ENCODE data around the gene WWC2. TPM values are rescaled to one million over a fixed set of nuclear protein-coding genes. Genes with fewer than 3 reads are reported as not detected.

WWC2 gene
- polyA plus RNA-seq, 4 donors: 0.22 to 15.6 (median 2.1) TPM

GRCh38 chr4:183326853-183327252 lies 227.8 kb downstream of the WWC2 start:
- H3K27ac ChIP-seq (ENCODE audit: low read depth in 1 of 3, low read length in 2 of 3): no peak overlapping the region
- H3K9me3 ChIP-seq (ENCODE audit: control insufficient read depth in 2 of 2, insufficient read depth in 1 of 2, low read depth in 1 of 2, low read length in 1 of 2): peaks cover 0 to 29% of the 10 kb centered on the region in 2 donors
- H3K27me3 ChIP-seq (ENCODE audit: control insufficient read depth in 3 of 3, insufficient read depth in 3 of 3, low read length in 3 of 3): no peaks in the 10 kb centered on the region
- 53 to 71% (median 56%) methylated on average over 2 of the region's 2 CpGs for WGBS, 3 donors
- FAIRE-seq: no peak
- H3K36me3 ChIP-seq (ENCODE audit: control insufficient read depth in 3 of 3, insufficient read depth in 2 of 3, low read depth in 1 of 3, low read length in 3 of 3): peaks cover 0 to 4% (median 0%) of the 10 kb centered on the region in 3 donors
- H3K4me1 ChIP-seq (ENCODE audit: control insufficient read depth in 3 of 3, insufficient read depth in 2 of 3, low read depth in 1 of 3, low read length in 2 of 3): peaks cover 0 to under 1% (median 0%) of the 10 kb centered on the region in 3 donors
- no peak for DNase-seq
- no peak overlapping the region for H3K4me3 ChIP-seq (ENCODE audit: low read depth in 1 of 3, low read length in 3 of 3)

- DNase-seq (no peak), FAIRE-seq (no peak)
- Histone ChIP-seq H3K4me1 (ENCODE audit: control insufficient read depth in 3 of 3, insufficient read depth in 2 of 3, low read depth in 1 of 3, low read length in 2 of 3) (no peaks in the 10 kb centered on the region), H3K36me3 (ENCODE audit: control insufficient read depth in 3 of 3, insufficient read depth in 2 of 3, low read depth in 1 of 3, low read length in 3 of 3) (peaks cover 0 to 4% (median 0%) of the 10 kb centered on the region in 3 donors), H3K4me3 (ENCODE audit: low read depth in 1 of 3, low read length in 3 of 3) (no peak overlapping the region), H3K9me3 (ENCODE audit: control insufficient read depth in 2 of 2, insufficient read depth in 1 of 2, low read depth in 1 of 2, low read length in 1 of 2) (peaks cover 0 to 29% of the 10 kb centered on the region in 2 donors), H3K27me3 (ENCODE audit: control insufficient read depth in 3 of 3, insufficient read depth in 3 of 3, low read length in 3 of 3) (no peaks in the 10 kb centered on the region), H3K27ac (ENCODE audit: low read depth in 1 of 3, low read length in 2 of 3) (no peak overlapping the region)
- 86 to 95% (median 94%) methylated on average over 7 of the region's 7 CpGs for WGBS, 3 donors
Measured at GRCh38 chr4:183327827-183328226, 228.8 kb downstream of the WWC2 start.

- H3K4me3 ChIP-seq (ENCODE audit: low read depth in 1 of 3, low read length in 3 of 3): no peak overlapping the region
- H3K27ac ChIP-seq (ENCODE audit: low read depth in 1 of 3, low read length in 2 of 3): no peak overlapping the region
- 58 to 68% (median 61%) methylated on average over 7 of the region's 7 CpGs for WGBS, 3 donors
- H3K36me3 ChIP-seq (ENCODE audit: control insufficient read depth in 3 of 3, insufficient read depth in 2 of 3, low read depth in 1 of 3, low read length in 3 of 3): no peaks in the 10 kb centered on the region
- peaks cover 0 to 29% of the 10 kb centered on the region in 2 donors for H3K9me3 ChIP-seq (ENCODE audit: control insufficient read depth in 2 of 2, insufficient read depth in 1 of 2, low read depth in 1 of 2, low read length in 1 of 2)
- peaks cover 0 to 3% (median 0%) of the 10 kb centered on the region in 3 donors for H3K4me1 ChIP-seq (ENCODE audit: control insufficient read depth in 3 of 3, insufficient read depth in 2 of 3, low read depth in 1 of 3, low read length in 2 of 3)
- no peak for FAIRE-seq
- no peak for DNase-seq
- no peaks in the 10 kb centered on the region for H3K27me3 ChIP-seq (ENCODE audit: control insufficient read depth in 3 of 3, insufficient read depth in 3 of 3, low read length in 3 of 3)
Measured at GRCh38 chr4:183328832-183329231, 229.8 kb downstream of the WWC2 start.

- H3K27ac ChIP-seq (ENCODE audit: low read depth in 1 of 3, low read length in 2 of 3): no peak overlapping the region
- WGBS, 3 donors: 88 to 94% (median 88%) methylated on average over 6 of the region's 6 CpGs
- no peaks in the 10 kb centered on the region for H3K27me3 ChIP-seq (ENCODE audit: control insufficient read depth in 3 of 3, insufficient read depth in 3 of 3, low read length in 3 of 3)
- DNase-seq (no peak), FAIRE-seq (no peak)
- H3K36me3 ChIP-seq (ENCODE audit: control insufficient read depth in 3 of 3, insufficient read depth in 2 of 3, low read depth in 1 of 3, low read length in 3 of 3): no peaks in the 10 kb centered on the region
- no peak overlapping the region for H3K4me3 ChIP-seq (ENCODE audit: low read depth in 1 of 3, low read length in 3 of 3)
- peaks cover 0 to 6% (median 0%) of the 10 kb centered on the region in 3 donors for H3K4me1 ChIP-seq (ENCODE audit: control insufficient read depth in 3 of 3, insufficient read depth in 2 of 3, low read depth in 1 of 3, low read length in 2 of 3)
- H3K9me3 ChIP-seq (ENCODE audit: control insufficient read depth in 2 of 2, insufficient read depth in 1 of 2, low read depth in 1 of 2, low read length in 1 of 2): peaks cover 0 to 29% of the 10 kb centered on the region in 2 donors
Measured at GRCh38 chr4:183329244-183329643, 230.2 kb downstream of the WWC2 start.

GRCh38 chr4:183329954-183330742 lies 231.1 kb downstream of the WWC2 start:
- WGBS, 3 donors: 70 to 84% (median 82%) methylated on average over 10 of the region's 10 CpGs

GRCh38 chr4:183330841-183331240 lies 231.8 kb downstream of the WWC2 start:
- Histone ChIP-seq H3K27me3 (ENCODE audit: control insufficient read depth in 3 of 3, insufficient read depth in 3 of 3, low read length in 3 of 3) (no peaks in the 10 kb centered on the region), H3K9me3 (ENCODE audit: control insufficient read depth in 2 of 2, insufficient read depth in 1 of 2, low read depth in 1 of 2, low read length in 1 of 2) (peaks cover 0 to 25% of the 10 kb centered on the region in 2 donors), H3K36me3 (ENCODE audit: control insufficient read depth in 3 of 3, insufficient read depth in 2 of 3, low read depth in 1 of 3, low read length in 3 of 3) (no peaks in the 10 kb centered on the region), H3K4me1 (ENCODE audit: control insufficient read depth in 3 of 3, insufficient read depth in 2 of 3, low read depth in 1 of 3, low read length in 2 of 3) (peaks cover 0 to 6% (median 2%) of the 10 kb centered on the region in 3 donors), H3K27ac (ENCODE audit: low read depth in 1 of 3, low read length in 2 of 3) (no peak overlapping the region), H3K4me3 (ENCODE audit: low read depth in 1 of 3, low read length in 3 of 3) (no peak overlapping the region)
- WGBS, 3 donors: 86 to 97% (median 96%) methylated on average over 2 of the region's 2 CpGs
- FAIRE-seq (no peak), DNase-seq (no peak)

More at GRCh38 chr4:183329954-183330742, 231.1 kb downstream of the WWC2 start:
- Histone ChIP-seq H3K4me3 (ENCODE audit: low read depth in 1 of 3, low read length in 3 of 3) (no peak overlapping the region), H3K4me1 (ENCODE audit: control insufficient read depth in 3 of 3, insufficient read depth in 2 of 3, low read depth in 1 of 3, low read length in 2 of 3) (peaks cover 0 to 6% (median 0%) of the 10 kb centered on the region in 3 donors), H3K9me3 (ENCODE audit: control insufficient read depth in 2 of 2, insufficient read depth in 1 of 2, low read depth in 1 of 2, low read length in 1 of 2) (peaks cover 0 to 29% of the 10 kb centered on the region in 2 donors), H3K27ac (ENCODE audit: low read depth in 1 of 3, low read length in 2 of 3) (no peak overlapping the region), H3K27me3 (ENCODE audit: control insufficient read depth in 3 of 3, insufficient read depth in 3 of 3, low read length in 3 of 3) (no peaks in the 10 kb centered on the region), H3K36me3 (ENCODE audit: control insufficient read depth in 3 of 3, insufficient read depth in 2 of 3, low read depth in 1 of 3, low read length in 3 of 3) (no peaks in the 10 kb centered on the region)
- FAIRE-seq (no peak), DNase-seq (no peak)

GRCh38 chr4:183332447-183332846 lies 233.4 kb downstream of the WWC2 start:
- no peaks in the 10 kb centered on the region for H3K27me3 ChIP-seq (ENCODE audit: control insufficient read depth in 3 of 3, insufficient read depth in 3 of 3, low read length in 3 of 3)
- DNase-seq: no peak
- 85 to 92% (median 85%) methylated on average over 11 of the region's 11 CpGs for WGBS, 3 donors
- H3K9me3 ChIP-seq (ENCODE audit: control insufficient read depth in 2 of 2, insufficient read depth in 1 of 2, low read depth in 1 of 2, low read length in 1 of 2): peaks cover 0 to 14% of the 10 kb centered on the region in 2 donors
- FAIRE-seq: no peak
- H3K4me1 ChIP-seq (ENCODE audit: control insufficient read depth in 3 of 3, insufficient read depth in 2 of 3, low read depth in 1 of 3, low read length in 2 of 3): peaks cover 0 to 6% (median 2%) of the 10 kb centered on the region in 3 donors
- no peak overlapping the region for H3K27ac ChIP-seq (ENCODE audit: low read depth in 1 of 3, low read length in 2 of 3)
- H3K36me3 ChIP-seq (ENCODE audit: control insufficient read depth in 3 of 3, insufficient read depth in 2 of 3, low read depth in 1 of 3, low read length in 3 of 3): no peaks in the 10 kb centered on the region
- H3K4me3 ChIP-seq (ENCODE audit: low read depth in 1 of 3, low read length in 3 of 3): no peak overlapping the region

- Histone ChIP-seq H3K27ac (ENCODE audit: low read depth in 1 of 3, low read length in 2 of 3) (no peak overlapping the region), H3K9me3 (ENCODE audit: control insufficient read depth in 2 of 2, insufficient read depth in 1 of 2, low read depth in 1 of 2, low read length in 1 of 2) (peaks cover 0 to 14% of the 10 kb centered on the region in 2 donors), H3K4me1 (ENCODE audit: control insufficient read depth in 3 of 3, insufficient read depth in 2 of 3, low read depth in 1 of 3, low read length in 2 of 3) (peaks cover 0 to 6% (median 2%) of the 10 kb centered on the region in 3 donors), H3K27me3 (ENCODE audit: control insufficient read depth in 3 of 3, insufficient read depth in 3 of 3, low read length in 3 of 3) (no peaks in the 10 kb centered on the region), H3K36me3 (ENCODE audit: control insufficient read depth in 3 of 3, insufficient read depth in 2 of 3, low read depth in 1 of 3, low read length in 3 of 3) (no peaks in the 10 kb centered on the region), H3K4me3 (ENCODE audit: low read depth in 1 of 3, low read length in 3 of 3) (no peak overlapping the region)
- no peak for FAIRE-seq
- no peak for DNase-seq
- WGBS, 3 donors: 92 to 94% (median 92%) methylated on average over 9 of the region's 9 CpGs
Measured at GRCh38 chr4:183333202-183333601, 234.1 kb downstream of the WWC2 start.
